CD4-positive, alpha-beta T cell treated with Interleukin-17A for 1 hour (primary cell): ENCODE results near the gene SYT9.
A peak's percentile ranks its signal among the peaks of the same experiment; 100 is the strongest.
"Not testable (repeated sequence)": the region's sequence is repeated elsewhere in the genome, so short reads cannot be mapped to it uniquely, and the experiment has no call there.

Experiments used
- DNase-seq: peaks from one replicate; pipeline ENCODE4 v3.0.0-alpha.2; 2020

SYT9 gene

GRCh38 chr11:7511401-7511800 lies 259.7 kb downstream of the SYT9 start:
- no peak for DNase-seq

- DNase-seq, result peak; percentile 16
Measured at GRCh38 chr11:7512525-7513233, 261.0 kb downstream of the SYT9 start.

DNA sequence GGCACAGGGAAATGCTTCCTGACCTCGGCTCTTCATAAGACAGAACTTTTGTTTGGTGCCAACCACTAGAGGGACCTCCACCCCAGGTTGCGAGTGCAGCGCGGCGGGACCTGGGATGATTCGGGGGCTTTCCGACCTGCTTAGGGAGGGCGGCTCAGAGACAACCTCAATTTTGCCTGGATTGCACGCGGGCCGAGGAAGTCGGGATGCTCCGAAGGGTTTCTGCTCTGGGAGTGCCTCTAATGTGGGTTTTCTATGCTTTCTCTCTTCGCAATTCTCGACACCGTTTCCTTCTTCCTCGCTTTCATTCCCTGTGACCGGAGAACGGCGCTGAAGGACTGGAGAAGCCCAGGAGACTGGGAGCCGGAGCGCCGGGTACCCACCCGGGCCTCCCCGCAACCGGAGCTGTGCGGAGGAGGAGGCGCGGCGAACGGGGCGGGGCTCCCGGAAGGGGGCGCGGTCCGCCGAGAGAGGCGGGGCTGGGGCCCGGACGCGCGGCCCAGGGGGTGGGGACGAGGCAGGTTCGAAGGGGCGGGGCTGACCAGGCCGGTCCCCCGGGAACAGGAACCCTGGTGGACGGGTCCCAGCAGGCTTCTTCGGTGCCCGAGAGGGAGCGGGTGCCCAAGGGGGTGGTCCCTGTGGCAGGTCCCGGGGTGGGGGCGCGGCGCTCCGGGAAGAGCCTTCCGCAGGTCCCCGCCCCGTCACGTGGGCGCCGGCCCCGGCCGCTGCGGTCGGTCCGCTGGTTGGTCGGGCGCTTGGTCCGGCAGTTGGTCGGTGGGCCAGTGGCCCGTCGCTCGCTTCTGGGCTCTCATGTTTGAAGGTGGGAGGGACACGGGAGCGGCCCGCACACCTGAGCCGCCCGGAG lies 261.8 kb downstream of the SYT9 start, which contains the start of gene PPFIBP2:
Gene PPFIBP2 (plus strand): TSS at position 766 of the 865 bp plus-strand sequence. CDS start 35,477 bp downstream, outside the sequence.
- DNase-seq, result peak; percentile 83

GRCh38 chr11:7514099-7514591 lies 262.4 kb downstream of the SYT9 start:
- DNase-seq, result no peak

DNA sequence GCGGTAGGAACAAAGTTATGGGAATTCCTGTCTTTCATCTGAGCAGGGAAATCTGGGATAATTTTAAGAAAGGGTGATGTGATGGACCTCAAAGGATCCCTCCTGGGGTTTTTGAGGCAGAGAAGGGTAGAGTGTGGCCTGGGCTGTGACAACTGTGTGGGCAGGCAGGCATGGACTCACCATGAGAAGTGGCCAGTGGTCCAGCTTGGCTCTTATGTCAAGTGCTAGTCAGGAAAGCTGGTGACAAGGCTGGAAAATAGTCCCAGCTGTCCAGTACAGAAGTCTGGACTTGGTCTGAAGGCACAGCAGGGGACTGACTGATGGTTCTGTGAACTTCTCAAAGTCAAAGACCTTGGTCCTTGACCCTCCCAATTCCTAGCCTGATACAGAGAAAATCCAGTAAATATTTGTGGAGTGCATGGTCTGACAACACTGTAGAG lies 263.8 kb downstream of the SYT9 start:
- no peak for DNase-seq

DNA sequence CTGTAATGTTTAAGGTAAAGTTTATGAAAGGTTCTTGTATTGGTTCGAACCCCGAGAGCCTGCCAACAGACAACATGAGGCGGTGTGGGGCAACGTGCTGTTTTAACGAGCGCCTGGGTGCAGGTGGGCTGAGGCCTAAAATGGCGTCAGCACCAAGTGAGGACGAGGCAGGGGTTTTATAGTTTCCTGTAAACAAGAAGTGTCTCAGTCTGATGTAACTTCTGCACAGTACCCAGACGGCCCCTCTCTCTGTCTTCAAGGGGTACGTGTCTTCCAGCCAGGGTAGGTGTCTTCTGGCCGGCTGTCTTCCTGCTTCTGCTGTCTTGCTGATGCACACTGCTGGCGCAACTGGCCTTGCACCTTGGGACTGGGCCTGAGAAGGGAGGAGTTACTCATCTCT lies 264.8 kb downstream of the SYT9 start:
- no peak for DNase-seq

DNA sequence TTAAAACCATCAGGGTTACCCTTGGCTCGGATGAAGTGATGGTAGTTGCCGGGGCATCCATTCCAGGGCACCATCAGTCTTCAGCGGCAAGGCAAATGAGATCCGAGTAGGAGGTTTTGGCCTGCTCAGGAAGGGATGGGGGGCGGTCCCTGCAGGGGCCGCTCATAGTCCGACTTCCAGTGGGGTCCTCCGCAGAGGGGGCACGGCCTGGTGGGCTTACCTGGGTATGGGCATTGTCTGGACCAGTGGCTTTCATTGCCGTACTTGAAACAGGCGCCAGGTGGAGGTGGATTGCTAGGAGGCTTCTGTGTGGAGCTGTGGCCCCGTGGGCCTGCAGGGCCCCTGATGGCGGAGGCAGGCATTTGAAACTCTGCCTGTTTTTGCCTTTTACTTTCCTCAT lies 266.0 kb downstream of the SYT9 start:
- DNase-seq, result not testable (repeated sequence)
